ENCODE results near the gene PRKG2. TPM values are rescaled to one million over a fixed set of nuclear protein-coding genes. Genes with fewer than 3 reads are reported as not detected.

Gene PRKG2
- total RNA-seq, 2 experiments from 2014 or later: 1.0 to 1.1 TPM

GRCh38 chr4:81137894-81138293 is 77.1 kb downstream of the PRKG2 start:
- H3K4me3 ChIP-seq (ENCODE audit: low read depth, low read length, poor library complexity, severe bottlenecking): no peak overlapping the region
- H3K9me2 ChIP-seq (ENCODE audit: insufficient read depth, low read length): no peaks in the 10 kb centered on the region
- H3K36me3 ChIP-seq (ENCODE audit: insufficient read depth, low read length): no peaks in the 10 kb centered on the region
- H4K20me1 ChIP-seq (ENCODE audit: insufficient read depth, low read length): no peaks in the 10 kb centered on the region
- no peak overlapping the region for H2AFZ ChIP-seq (ENCODE audit: low read length)
- H3K79me2 ChIP-seq (ENCODE audit: insufficient read depth, low read depth, low read length): no peaks in the 10 kb centered on the region
- H3K4me1 ChIP-seq (ENCODE audit: insufficient read depth, low read length, poor library complexity, severe bottlenecking): no peaks in the 10 kb centered on the region
- intact Hi-C loops (cut with micrococcal nuclease; ENCODE audit: unreplicated experiment): no loop called here
- CTCF ChIA-PET (ENCODE audit: unreplicated experiment): no interaction called here
- TF ChIP-seq EZH2phosphoT487 (IDR thresholded peaks at IDR 0.05; ENCODE audit: borderline replicate concordance, low read depth, low read length): no peak
- TF ChIP-seq, protein P1, sequence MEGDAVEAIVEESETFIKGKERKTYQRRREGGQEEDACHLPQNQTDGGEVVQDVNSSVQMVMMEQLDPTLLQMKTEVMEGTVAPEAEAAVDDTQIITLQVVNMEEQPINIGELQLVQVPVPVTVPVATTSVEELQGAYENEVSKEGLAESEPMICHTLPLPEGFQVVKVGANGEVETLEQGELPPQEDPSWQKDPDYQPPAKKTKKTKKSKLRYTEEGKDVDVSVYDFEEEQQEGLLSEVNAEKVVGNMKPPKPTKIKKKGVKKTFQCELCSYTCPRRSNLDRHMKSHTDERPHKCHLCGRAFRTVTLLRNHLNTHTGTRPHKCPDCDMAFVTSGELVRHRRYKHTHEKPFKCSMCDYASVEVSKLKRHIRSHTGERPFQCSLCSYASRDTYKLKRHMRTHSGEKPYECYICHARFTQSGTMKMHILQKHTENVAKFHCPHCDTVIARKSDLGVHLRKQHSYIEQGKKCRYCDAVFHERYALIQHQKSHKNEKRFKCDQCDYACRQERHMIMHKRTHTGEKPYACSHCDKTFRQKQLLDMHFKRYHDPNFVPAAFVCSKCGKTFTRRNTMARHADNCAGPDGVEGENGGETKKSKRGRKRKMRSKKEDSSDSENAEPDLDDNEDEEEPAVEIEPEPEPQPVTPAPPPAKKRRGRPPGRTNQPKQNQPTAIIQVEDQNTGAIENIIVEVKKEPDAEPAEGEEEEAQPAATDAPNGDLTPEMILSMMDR (conservative IDR thresholded peaks at IDR 0.05; ENCODE audit: low read length): no peak
- POLR2A ChIA-PET: no interaction called here
- H3K9me3 ChIP-seq (ENCODE audit: low read length): no peaks in the 10 kb centered on the region
- DNase-seq (ENCODE audit: low spot score): no peak
- no peak overlapping the region for H3K4me2 ChIP-seq (ENCODE audit: low read length)
- H3K27ac ChIP-seq (ENCODE audit: low read depth, low read length, poor library complexity, severe bottlenecking): no peak overlapping the region
- BruUV-seq (replicated peaks): no TSS peak

DNA sequence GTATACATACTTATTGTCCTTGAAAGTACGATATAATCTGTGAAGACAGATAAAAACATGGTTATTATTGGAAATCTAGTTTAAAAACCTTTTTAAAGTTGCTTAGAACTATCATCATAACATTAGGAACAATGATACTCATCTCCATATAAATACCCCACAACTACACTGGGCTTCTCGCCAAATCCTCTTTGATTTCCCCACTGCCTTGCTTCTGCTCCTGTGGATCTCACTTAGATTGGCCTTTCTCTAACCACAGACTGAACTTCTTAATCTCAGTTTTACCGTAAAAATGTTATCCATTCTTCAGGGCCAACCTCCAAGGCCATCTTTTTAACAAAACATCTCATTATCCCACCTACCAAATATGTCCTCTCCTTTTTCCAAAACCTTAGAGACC is 77.6 kb downstream of the PRKG2 start:
- H3K36me3 ChIP-seq (ENCODE audit: insufficient read depth, low read length): no peaks in the 10 kb centered on the region
- no peak overlapping the region for H3K27ac ChIP-seq (ENCODE audit: low read depth, low read length, poor library complexity, severe bottlenecking)
- H2AFZ ChIP-seq (ENCODE audit: low read length): no peak overlapping the region
- no peaks in the 10 kb centered on the region for H3K4me1 ChIP-seq (ENCODE audit: insufficient read depth, low read length, poor library complexity, severe bottlenecking)
- intact Hi-C loops (cut with micrococcal nuclease; ENCODE audit: unreplicated experiment): no loop called here
- no peak overlapping the region for H3K4me2 ChIP-seq (ENCODE audit: low read length)
- H3K9me2 ChIP-seq (ENCODE audit: insufficient read depth, low read length): no peaks in the 10 kb centered on the region
- H3K4me3 ChIP-seq (ENCODE audit: low read depth, low read length, poor library complexity, severe bottlenecking): no peak overlapping the region
- no peaks in the 10 kb centered on the region for H3K9me3 ChIP-seq (ENCODE audit: low read length)
- ChIA-PET CTCF (ENCODE audit: unreplicated experiment) (no interaction called here), POLR2A (no interaction called here)
- H3K79me2 ChIP-seq (ENCODE audit: insufficient read depth, low read depth, low read length): no peaks in the 10 kb centered on the region
- no peaks in the 10 kb centered on the region for H4K20me1 ChIP-seq (ENCODE audit: insufficient read depth, low read length)
- no peak for DNase-seq (ENCODE audit: low spot score)
- TF ChIP-seq, protein P1 (conservative IDR thresholded peaks at IDR 0.05; ENCODE audit: low read length): no peak
- no peak for TF ChIP-seq EZH2phosphoT487 (IDR thresholded peaks at IDR 0.05; ENCODE audit: borderline replicate concordance, low read depth, low read length)
- BruUV-seq (replicated peaks): no TSS peak

GRCh38 chr4:81136161-81136905 is 78.7 kb downstream of the PRKG2 start:
- CTCF ChIA-PET (ENCODE audit: unreplicated experiment): no interaction called here
- peak overlapping the region; percentile 37; the same call in 1 of the 2 replicates for H2AFZ ChIP-seq (ENCODE audit: low read length)
- no peaks in the 10 kb centered on the region for H3K9me2 ChIP-seq (ENCODE audit: insufficient read depth, low read length)
- no peaks in the 10 kb centered on the region for H4K20me1 ChIP-seq (ENCODE audit: insufficient read depth, low read length)
- POLR2A ChIA-PET: interaction anchor here (0.6 kb wide), 1 partner anchor 1295 kb away, joined by 3 read pairs; no protein-coding TSS in a partner anchor
- BruUV-seq (replicated peaks): no TSS peak
- intact Hi-C loops (cut with micrococcal nuclease; ENCODE audit: unreplicated experiment): no loop called here
- no peak for DNase-seq (ENCODE audit: low spot score)
- no peak overlapping the region for H3K4me3 ChIP-seq (ENCODE audit: low read depth, low read length, poor library complexity, severe bottlenecking)
- H3K27ac ChIP-seq (ENCODE audit: low read depth, low read length, poor library complexity, severe bottlenecking): no peak overlapping the region
- TF ChIP-seq, protein P1 (conservative IDR thresholded peaks at IDR 0.05; ENCODE audit: low read length): no peak
- TF ChIP-seq EZH2phosphoT487 (IDR thresholded peaks at IDR 0.05; ENCODE audit: borderline replicate concordance, low read depth, low read length): no peak
- H3K36me3 ChIP-seq (ENCODE audit: insufficient read depth, low read length): no peaks in the 10 kb centered on the region
- no peak overlapping the region for H3K4me2 ChIP-seq (ENCODE audit: low read length)
- H3K9me3 ChIP-seq (ENCODE audit: low read length): no peaks in the 10 kb centered on the region
- H3K4me1 ChIP-seq (ENCODE audit: insufficient read depth, low read length, poor library complexity, severe bottlenecking): no peaks in the 10 kb centered on the region
- no peaks in the 10 kb centered on the region for H3K79me2 ChIP-seq (ENCODE audit: insufficient read depth, low read depth, low read length)

Data from OCI-LY7 (cell line).